ENCODE results near the gene ARPC5.
"Not testable (repeated sequence)": the region's sequence is repeated elsewhere in the genome, so short reads cannot be mapped to it uniquely, and the experiment has no call there.

ARPC5 gene

DNA sequence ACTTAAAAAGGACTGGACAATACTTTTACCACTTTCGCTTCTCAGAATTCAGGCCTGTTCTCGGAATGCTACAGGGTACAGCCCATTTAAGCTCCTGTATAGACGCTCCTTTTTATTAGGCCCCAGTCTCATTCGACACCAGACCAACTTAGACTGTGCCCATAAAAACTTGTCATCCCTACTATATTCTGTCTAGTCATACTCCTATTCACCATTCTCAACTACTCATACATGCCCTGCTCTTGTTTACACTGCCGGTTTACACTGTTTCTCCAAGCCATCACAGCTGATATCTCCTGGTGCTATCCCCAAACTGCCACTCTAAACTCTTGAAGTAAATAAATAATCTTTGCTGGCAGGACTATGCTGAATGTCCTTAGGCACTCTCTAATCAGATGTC is 17.4 kb downstream of the ARPC5 start:
- H3K4me1 Mint-ChIP-seq (ENCODE audit: low read depth): peaks cover 52% of the 10 kb centered on the region
- H3K9me3 Mint-ChIP-seq; H3K27me3 Mint-ChIP-seq; intact Hi-C loops (cut with micrococcal nuclease); H3K4me3 Mint-ChIP-seq; H3K36me3 Mint-ChIP-seq (ENCODE audit: low read depth): not testable (repeated sequence)
- peak overlapping the region; percentile 69 for H3K27ac Mint-ChIP-seq

DNA sequence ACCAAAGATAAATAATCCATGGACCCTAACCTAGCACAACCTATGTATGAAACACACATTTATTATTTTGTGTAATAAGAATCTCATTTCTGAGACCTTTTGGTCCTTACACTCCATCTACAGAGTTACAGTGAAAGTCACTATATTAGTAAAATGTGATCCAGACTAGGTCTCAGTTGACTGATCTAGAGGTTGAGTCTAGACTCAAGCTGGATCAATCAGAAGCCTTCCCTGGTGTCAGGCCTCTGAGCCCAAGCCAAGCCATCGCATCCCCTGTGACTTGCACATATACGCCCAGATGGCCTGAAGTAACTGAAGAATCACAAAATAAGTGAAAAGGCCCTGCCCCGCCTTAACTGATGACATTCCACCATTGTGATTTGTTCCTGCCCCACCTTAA is 22.6 kb downstream of the ARPC5 start:
- Mint-ChIP-seq H3K27ac (peak overlapping the region; percentile 58), H3K4me1 (ENCODE audit: low read depth) (peaks cover 58% of the 10 kb centered on the region)
- H3K27me3 Mint-ChIP-seq; intact Hi-C loops (cut with micrococcal nuclease); H3K4me3 Mint-ChIP-seq; H3K36me3 Mint-ChIP-seq (ENCODE audit: low read depth); H3K9me3 Mint-ChIP-seq: not testable (repeated sequence)

- Mint-ChIP-seq H3K27me3 (no peaks in the 10 kb centered on the region), H3K27ac (no peak overlapping the region), H3K36me3 (ENCODE audit: low read depth) (peaks cover 6% of the 10 kb centered on the region), H3K9me3 (no peaks in the 10 kb centered on the region), H3K4me3 (no peak overlapping the region), H3K4me1 (ENCODE audit: low read depth) (peaks cover 57% of the 10 kb centered on the region)
- intact Hi-C loops (cut with micrococcal nuclease): no loop called here
These were observed 23.2 kb downstream of the ARPC5 start for GRCh38 chr1:183612407-183612806.

- H3K36me3 Mint-ChIP-seq (ENCODE audit: low read depth): peaks cover 6% of the 10 kb centered on the region
- intact Hi-C loops (cut with micrococcal nuclease): no loop called here
- H3K27ac Mint-ChIP-seq: peak overlapping the region; percentile 97
- no peak overlapping the region for H3K4me3 Mint-ChIP-seq
- H3K4me1 Mint-ChIP-seq (ENCODE audit: low read depth): peaks cover 59% of the 10 kb centered on the region
- no peaks in the 10 kb centered on the region for H3K9me3 Mint-ChIP-seq
- no peaks in the 10 kb centered on the region for H3K27me3 Mint-ChIP-seq
These were observed 24.6 kb downstream of the ARPC5 start for GRCh38 chr1:183611021-183611420.

DNA sequence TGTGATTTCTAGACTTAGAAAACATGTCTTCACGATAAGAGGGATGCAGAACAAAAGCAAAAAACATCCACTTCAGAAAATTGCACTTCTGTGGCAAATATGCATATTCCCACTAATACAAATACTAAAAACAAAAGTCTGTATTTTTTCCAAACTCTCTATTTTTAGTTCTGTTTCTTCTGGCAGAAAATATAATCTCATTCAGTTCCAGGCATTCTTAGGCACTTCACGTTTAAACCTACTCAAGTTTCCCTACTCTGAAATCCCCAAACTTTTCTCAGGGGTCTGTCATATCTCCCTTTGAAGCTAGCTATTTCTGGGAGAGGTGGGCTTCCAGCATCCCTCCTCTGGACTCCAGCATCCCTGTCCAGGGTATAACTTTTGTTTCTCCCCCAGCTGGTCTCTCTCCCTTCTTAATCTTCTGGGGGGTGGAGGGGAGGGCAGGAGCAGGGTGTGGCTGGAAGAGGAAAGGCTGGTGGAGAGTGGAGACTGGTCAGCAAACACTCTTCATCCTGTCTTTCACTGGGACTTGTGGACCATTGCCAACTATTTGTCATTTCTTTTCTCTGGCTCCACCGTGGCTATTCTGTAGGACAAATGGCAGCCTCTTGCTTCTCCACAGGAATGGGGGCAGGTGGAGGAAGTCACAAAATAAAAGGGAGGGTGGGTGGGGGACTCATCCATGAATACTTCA is 25.7 kb downstream of the ARPC5 start:
- Mint-ChIP-seq H3K9me3 (no peaks in the 10 kb centered on the region), H3K4me3 (no peak overlapping the region), H3K4me1 (ENCODE audit: low read depth) (peaks cover 66% of the 10 kb centered on the region), H3K27ac (peak overlapping the region; percentile 97), H3K36me3 (ENCODE audit: low read depth) (peaks cover 6% of the 10 kb centered on the region), H3K27me3 (no peaks in the 10 kb centered on the region)
- intact Hi-C loops (cut with micrococcal nuclease): loop anchor here (2.0 kb wide), 1 partner anchor 13 kb away; no protein-coding TSS in a partner anchor

DNA sequence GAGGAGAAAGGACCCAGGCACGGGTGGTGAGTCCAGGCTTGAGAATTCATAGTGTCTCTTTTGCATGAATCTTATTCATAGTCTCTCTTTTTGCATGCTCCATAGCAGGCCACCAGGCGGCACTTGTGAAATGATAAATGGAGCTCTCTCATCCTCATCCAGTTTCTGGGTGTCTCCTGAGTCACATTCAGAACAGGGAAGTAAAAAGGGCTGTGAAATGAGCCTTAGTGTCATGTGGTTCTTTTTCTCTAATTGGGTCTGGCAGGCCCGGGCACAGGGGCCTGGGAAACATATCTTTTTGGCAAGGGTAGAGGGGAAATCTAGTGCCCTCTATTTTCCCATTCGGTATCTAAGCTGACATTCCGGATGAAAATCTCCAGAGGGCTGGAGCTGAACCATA is 26.3 kb downstream of the ARPC5 start:
- intact Hi-C loops (cut with micrococcal nuclease): loop anchor here (2.0 kb wide), 1 partner anchor 13 kb away; no protein-coding TSS in a partner anchor
- Mint-ChIP-seq H3K4me1 (ENCODE audit: low read depth) (peaks cover 66% of the 10 kb centered on the region), H3K27ac (peak overlapping the region; percentile 97), H3K4me3 (peak overlapping the region; percentile 23), H3K27me3 (no peaks in the 10 kb centered on the region), H3K36me3 (ENCODE audit: low read depth) (peaks cover 6% of the 10 kb centered on the region), H3K9me3 (no peaks in the 10 kb centered on the region)

DNA sequence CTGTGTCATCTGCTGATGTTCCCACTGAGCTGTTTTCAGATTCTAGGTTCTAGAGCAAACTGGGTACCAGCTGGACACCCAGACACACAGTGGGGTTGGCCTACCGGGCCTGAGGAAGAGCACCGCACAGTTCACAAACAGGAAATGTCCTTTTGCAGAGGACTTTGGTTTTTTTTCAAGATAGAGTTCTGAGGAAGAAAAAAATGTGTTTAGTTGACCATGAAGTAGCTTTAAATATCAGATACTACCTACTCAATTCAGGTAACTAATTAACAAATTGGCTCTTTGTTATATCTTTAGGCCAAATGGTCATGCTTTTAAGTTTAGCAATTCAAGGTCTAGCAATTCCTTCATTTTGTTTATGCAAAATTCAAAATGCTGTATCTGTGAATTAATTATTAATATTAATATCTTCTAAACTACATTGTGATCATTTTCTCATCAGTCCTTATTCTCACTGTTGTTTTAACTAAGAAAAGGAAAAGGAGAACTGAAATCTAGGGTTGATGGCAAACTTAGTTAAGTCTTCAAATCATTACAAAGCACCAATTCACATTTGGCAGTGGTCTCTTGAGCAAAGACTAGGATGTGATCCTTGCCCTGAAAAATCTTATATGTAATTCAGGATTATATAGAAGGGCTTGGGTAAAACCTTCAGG is 28.1 kb downstream of the ARPC5 start:
- intact Hi-C loops (cut with micrococcal nuclease): no loop called here
- H3K4me3 Mint-ChIP-seq: no peak overlapping the region
- H3K4me1 Mint-ChIP-seq (ENCODE audit: low read depth): peaks cover 76% of the 10 kb centered on the region
- H3K36me3 Mint-ChIP-seq (ENCODE audit: low read depth): peaks cover 6% of the 10 kb centered on the region
- no peaks in the 10 kb centered on the region for H3K9me3 Mint-ChIP-seq
- peak overlapping the region; percentile 97 for H3K27ac Mint-ChIP-seq
- H3K27me3 Mint-ChIP-seq: no peaks in the 10 kb centered on the region

DNA sequence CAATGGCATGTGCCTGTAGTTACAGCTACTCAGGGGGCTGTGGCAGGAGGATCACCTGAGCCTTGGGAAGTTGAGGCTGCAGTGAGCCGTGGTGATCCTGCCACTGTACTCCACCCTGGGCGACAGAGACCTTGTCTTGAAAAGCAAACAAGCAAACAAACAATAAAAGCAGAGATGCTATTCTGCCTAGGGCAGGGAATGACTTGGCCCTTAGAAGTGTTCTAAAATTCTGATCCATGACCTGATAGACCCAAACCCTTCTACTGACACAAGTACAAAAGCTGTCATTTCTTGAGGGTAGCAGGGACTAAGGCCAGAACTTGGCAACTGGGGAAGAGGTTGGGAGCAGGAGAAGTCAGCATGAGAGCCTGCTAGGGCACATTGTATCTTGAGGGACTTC is 29.7 kb downstream of the ARPC5 start:
- Mint-ChIP-seq H3K27ac (peak overlapping the region; percentile 97), H3K4me3 (no peak overlapping the region), H3K36me3 (ENCODE audit: low read depth) (no peaks in the 10 kb centered on the region), H3K4me1 (ENCODE audit: low read depth) (peaks cover 86% of the 10 kb centered on the region), H3K27me3 (no peaks in the 10 kb centered on the region), H3K9me3 (no peaks in the 10 kb centered on the region)
- intact Hi-C loops (cut with micrococcal nuclease): no loop called here

DNA sequence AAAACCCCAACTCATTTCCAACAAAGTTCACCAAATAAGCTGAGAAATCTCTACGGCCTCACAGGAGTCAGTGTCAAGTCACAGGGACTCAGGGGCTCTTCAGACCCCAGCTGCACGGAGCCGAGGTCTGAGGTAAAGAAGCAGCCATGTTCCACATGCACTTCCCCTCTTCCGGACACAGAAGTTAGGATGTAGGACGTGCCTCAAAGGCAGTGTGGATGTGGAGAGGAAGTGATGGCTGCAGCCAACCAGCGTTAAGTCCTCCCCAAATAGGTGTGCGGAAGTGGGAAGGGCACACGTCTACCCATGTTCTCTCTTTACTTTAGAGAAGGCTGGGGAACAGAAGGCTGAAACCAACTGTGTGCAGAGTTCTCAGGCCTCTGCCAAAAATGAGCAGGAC is 30.8 kb downstream of the ARPC5 start:
- Mint-ChIP-seq H3K4me3 (peak overlapping the region; percentile 46), H3K4me1 (ENCODE audit: low read depth) (peaks cover 86% of the 10 kb centered on the region), H3K9me3 (no peaks in the 10 kb centered on the region), H3K27ac (peak overlapping the region; percentile 97), H3K27me3 (no peaks in the 10 kb centered on the region), H3K36me3 (ENCODE audit: low read depth) (no peaks in the 10 kb centered on the region)
- intact Hi-C loops (cut with micrococcal nuclease): loop anchor here (1.0 kb wide), 1 partner anchor 12 kb away; no protein-coding TSS in a partner anchor

- Mint-ChIP-seq H3K27ac (peak overlapping the region; percentile 97), H3K4me1 (ENCODE audit: low read depth) (peaks cover 86% of the 10 kb centered on the region), H3K36me3 (ENCODE audit: low read depth) (no peaks in the 10 kb centered on the region), H3K27me3 (no peaks in the 10 kb centered on the region), H3K4me3 (peak overlapping the region; percentile 46), H3K9me3 (no peaks in the 10 kb centered on the region)
- intact Hi-C loops (cut with micrococcal nuclease): loop anchor here (1.0 kb wide), 1 partner anchor 11 kb away; no protein-coding TSS in a partner anchor
These were observed 31.4 kb downstream of the ARPC5 start for GRCh38 chr1:183604038-183604808.

DNA sequence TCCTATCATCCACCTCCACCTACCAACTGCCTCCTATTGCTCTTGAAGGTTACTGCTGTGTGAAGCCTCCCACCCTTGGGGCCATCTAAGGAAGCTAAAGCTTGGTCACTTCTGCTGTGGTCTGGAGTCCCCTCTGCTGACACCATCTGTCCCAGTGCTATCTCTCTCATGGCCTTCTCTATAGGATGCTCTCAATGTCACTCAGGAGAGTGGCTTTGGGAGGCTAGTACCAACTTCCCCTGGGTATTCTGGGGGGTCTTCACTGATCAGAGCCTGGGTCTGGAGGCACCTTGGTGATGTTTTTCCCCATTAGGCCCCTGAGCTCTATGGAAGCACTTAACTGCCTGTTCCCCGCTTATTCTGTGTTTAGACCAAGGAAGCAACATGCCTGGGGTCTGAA is 33.1 kb downstream of the ARPC5 start:
- intact Hi-C loops (cut with micrococcal nuclease): no loop called here
- no peaks in the 10 kb centered on the region for H3K36me3 Mint-ChIP-seq (ENCODE audit: low read depth)
- peaks cover 85% of the 10 kb centered on the region for H3K4me1 Mint-ChIP-seq (ENCODE audit: low read depth)
- H3K27ac Mint-ChIP-seq: peak overlapping the region; percentile 97
- H3K27me3 Mint-ChIP-seq: no peaks in the 10 kb centered on the region
- no peaks in the 10 kb centered on the region for H3K9me3 Mint-ChIP-seq
- no peak overlapping the region for H3K4me3 Mint-ChIP-seq

- no peaks in the 10 kb centered on the region for H3K36me3 Mint-ChIP-seq (ENCODE audit: low read depth)
- intact Hi-C loops (cut with micrococcal nuclease): no loop called here
- peaks cover 75% of the 10 kb centered on the region for H3K4me1 Mint-ChIP-seq (ENCODE audit: low read depth)
- H3K27ac Mint-ChIP-seq: peak overlapping the region; percentile 97
- no peaks in the 10 kb centered on the region for H3K9me3 Mint-ChIP-seq
- peak overlapping the region; percentile 17 for H3K4me3 Mint-ChIP-seq
- H3K27me3 Mint-ChIP-seq: no peaks in the 10 kb centered on the region
These were observed 34.9 kb downstream of the ARPC5 start for GRCh38 chr1:183600634-183601033.

DNA sequence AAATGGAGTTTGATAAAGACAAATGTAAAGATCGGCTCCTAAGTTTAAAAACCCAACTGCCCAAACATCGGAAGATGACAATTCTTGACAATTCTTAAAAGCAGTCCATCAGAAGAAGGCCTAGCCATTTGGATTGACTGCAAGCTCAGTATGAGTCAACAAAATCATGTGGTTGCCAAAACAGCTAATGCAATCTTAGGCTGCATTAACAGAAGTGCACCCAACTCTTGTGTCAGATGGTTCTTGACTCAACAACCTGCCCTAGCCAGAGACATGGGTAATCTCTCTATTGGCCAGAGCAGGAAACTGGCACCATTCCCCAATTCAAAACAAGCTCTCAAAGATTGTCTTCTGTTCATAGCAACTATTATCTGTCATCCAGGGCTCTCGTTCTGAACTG is 35.4 kb downstream of the ARPC5 start:
- intact Hi-C loops (cut with micrococcal nuclease): no loop called here
- H3K4me3 Mint-ChIP-seq: no peak overlapping the region

GRCh38 chr1:183598386-183598785 is 37.2 kb downstream of the ARPC5 start:
- Mint-ChIP-seq H3K36me3 (ENCODE audit: low read depth) (no peaks in the 10 kb centered on the region), H3K4me1 (ENCODE audit: low read depth) (peaks cover 73% of the 10 kb centered on the region), H3K4me3 (no peak overlapping the region), H3K27ac (peak overlapping the region; percentile 51), H3K27me3 (no peaks in the 10 kb centered on the region), H3K9me3 (no peaks in the 10 kb centered on the region)
- intact Hi-C loops (cut with micrococcal nuclease): no loop called here

More for the DNA sequence above, 35.4 kb downstream of the ARPC5 start:
- Mint-ChIP-seq H3K27me3 (no peaks in the 10 kb centered on the region), H3K36me3 (ENCODE audit: low read depth) (no peaks in the 10 kb centered on the region), H3K27ac (peak overlapping the region; percentile 97), H3K4me1 (ENCODE audit: low read depth) (peaks cover 76% of the 10 kb centered on the region), H3K9me3 (no peaks in the 10 kb centered on the region)

All from dendritic cell treated with granulocyte-macrophage colony-stimulating factor and Interleukin-4, amounts not matched to agents 40 ng/mL and 50 ng/mL, for 4 days (primary cell).